Mucosa of rectum (tissue), 2 donors: ENCODE results near the gene CACTIN.

Experiments
- H3K27ac ChIP-seq, 2 donors: one replicate each; pipeline ENCODE4 v1.7.0; 2013; ENCODE audit warnings: inconsistent platforms in 2 of 2, low read depth in 2 of 2, low read length in 2 of 2
- H3K27me3 ChIP-seq, 2 donors: one replicate each; pipeline ENCODE4 v1.7.0; 2013; ENCODE audit warnings: low read length in 2 of 2; ENCODE audit not compliant: control insufficient read depth in 2 of 2, insufficient read depth in 2 of 2
- H3K36me3 ChIP-seq, 2 donors: one replicate each; pipeline ENCODE4 v1.7.0; 2013; ENCODE audit warnings: low read length in 2 of 2; ENCODE audit not compliant: control insufficient read depth in 2 of 2, insufficient read depth in 2 of 2
- H3K4me1 ChIP-seq, 2 donors: one replicate each; pipeline ENCODE4 v1.7.0; 2013; ENCODE audit warnings: low read length in 2 of 2, mild to moderate bottlenecking in 1 of 2; ENCODE audit not compliant: control insufficient read depth in 2 of 2, insufficient read depth in 2 of 2
- H3K4me3 ChIP-seq, 2 donors: one replicate each; pipeline ENCODE4 v1.7.0; 2013; ENCODE audit warnings: low read length in 2 of 2
- H3K9ac ChIP-seq, 2 donors: one replicate each; pipeline ENCODE4 v1.7.0; 2013; ENCODE audit warnings: low read length in 2 of 2, low read depth in 1 of 2, mild to moderate bottlenecking in 1 of 2
- H3K9me3 ChIP-seq, 2 donors: one replicate each; pipeline ENCODE4 v1.7.0; 2013; ENCODE audit warnings: low read length in 2 of 2; ENCODE audit not compliant: control insufficient read depth in 2 of 2
- donor health status: healthy.
- donor health status: Normal muscosa, but diverticular disease.

Gene CACTIN

GRCh38 chr19:3604227-3604986 is 22.2 kb downstream of the CACTIN start:
- Histone ChIP-seq H3K27me3 (peaks cover 0 to 5% of the 10 kb centered on the region in 2 donors), H3K4me3 (no peak overlapping the region), H3K9ac (no peak overlapping the region), H3K9me3 (no peaks in the 10 kb centered on the region), H3K27ac (no peak overlapping the region), H3K36me3 (no peaks in the 10 kb centered on the region), H3K4me1 (peaks cover 3 to 7% of the 10 kb centered on the region in 2 donors)

DNA sequence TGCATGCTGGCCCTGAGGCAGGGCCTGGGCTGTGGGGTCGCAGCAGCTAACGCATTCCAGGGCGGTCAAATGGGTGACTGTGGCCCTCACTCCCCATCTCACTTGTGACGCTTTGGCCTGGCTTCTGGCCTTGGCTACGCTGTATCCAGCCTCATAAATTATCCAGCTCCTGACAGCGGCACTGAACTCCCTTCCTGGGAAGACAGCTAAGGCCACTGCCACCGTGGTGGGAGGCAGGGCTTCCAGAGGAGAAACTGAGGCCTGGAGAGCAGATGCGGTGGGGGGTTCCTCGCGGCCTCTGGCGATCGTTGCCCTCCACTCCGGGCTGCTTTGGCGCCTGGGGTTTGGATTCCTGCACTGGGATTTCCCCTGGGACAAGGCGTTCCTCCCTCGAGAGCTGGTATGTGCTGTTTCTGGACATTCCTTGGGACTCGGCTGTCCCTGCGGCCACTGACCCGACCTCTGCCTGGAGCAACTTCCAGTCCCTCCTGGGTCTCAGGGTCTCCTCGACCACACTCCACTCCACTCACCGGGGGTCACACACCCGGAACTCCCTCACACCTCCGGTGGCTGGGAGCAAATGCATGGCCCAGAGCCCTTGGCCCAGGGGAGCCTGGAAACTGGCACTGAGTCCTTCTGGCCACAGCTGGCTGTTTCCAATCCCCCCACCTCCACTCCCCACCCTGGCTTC is 23.3 kb downstream of the CACTIN start:
- Histone ChIP-seq H3K27me3 (peaks cover 0 to 5% of the 10 kb centered on the region in 2 donors), H3K27ac (peak overlapping the region in 1 of 2 donors; percentile 37), H3K9me3 (no peaks in the 10 kb centered on the region), H3K9ac (no peak overlapping the region), H3K36me3 (no peaks in the 10 kb centered on the region), H3K4me1 (peaks cover 3 to 7% of the 10 kb centered on the region in 2 donors), H3K4me3 (no peak overlapping the region)

GRCh38 chr19:3601021-3601420 is 25.6 kb downstream of the CACTIN start:
- H3K27me3 ChIP-seq = peaks cover 0 to 6% of the 10 kb centered on the region in 2 donors
- peaks cover 2 to 4% of the 10 kb centered on the region in 2 donors for H3K4me1 ChIP-seq
- no peaks in the 10 kb centered on the region for H3K9me3 ChIP-seq
- H3K27ac ChIP-seq = no peak overlapping the region
- H3K36me3 ChIP-seq = no peaks in the 10 kb centered on the region
- no peak overlapping the region for H3K9ac ChIP-seq
- no peak overlapping the region for H3K4me3 ChIP-seq

DNA sequence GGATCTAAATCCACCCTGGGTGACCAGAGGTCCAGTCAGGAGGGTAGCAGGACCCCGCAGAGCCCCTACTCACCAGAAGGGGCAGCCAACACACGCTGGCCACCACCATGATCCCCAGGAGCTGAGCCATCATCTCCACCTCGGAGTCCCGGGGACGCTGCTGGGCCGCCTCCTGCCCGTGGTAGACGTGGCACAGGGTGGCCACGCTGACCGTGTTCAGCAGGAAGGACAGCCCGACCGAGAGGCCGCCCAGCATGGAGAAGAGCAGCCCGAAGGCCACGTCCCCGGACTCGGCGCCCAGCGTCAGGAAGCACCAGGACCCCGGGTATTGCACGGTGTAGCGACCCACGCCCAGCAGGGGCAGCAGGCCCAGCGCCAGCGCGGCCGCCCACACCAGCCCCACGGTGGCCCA is 26.8 kb downstream of the CACTIN start:
- no peak overlapping the region for H3K4me3 ChIP-seq
- H3K4me1 ChIP-seq = no peaks in the 10 kb centered on the region
- no peak overlapping the region for H3K9ac ChIP-seq
- peaks cover 0 to 2% of the 10 kb centered on the region in 2 donors for H3K27me3 ChIP-seq
- H3K36me3 ChIP-seq = no peaks in the 10 kb centered on the region
- H3K9me3 ChIP-seq = no peaks in the 10 kb centered on the region
- H3K27ac ChIP-seq = no peak overlapping the region

GRCh38 chr19:3595521-3596061 is 31.0 kb downstream of the CACTIN start:
- Histone ChIP-seq H3K9me3 (no peaks in the 10 kb centered on the region), H3K9ac (no peak overlapping the region), H3K4me3 (no peak overlapping the region), H3K27ac (no peak overlapping the region), H3K36me3 (no peaks in the 10 kb centered on the region), H3K27me3 (peaks cover 0 to 2% of the 10 kb centered on the region in 2 donors), H3K4me1 (no peaks in the 10 kb centered on the region)

- H3K4me1 ChIP-seq = no peaks in the 10 kb centered on the region
Observed at GRCh38 chr19:3593156-3593555, 33.4 kb downstream of the CACTIN start.

DNA sequence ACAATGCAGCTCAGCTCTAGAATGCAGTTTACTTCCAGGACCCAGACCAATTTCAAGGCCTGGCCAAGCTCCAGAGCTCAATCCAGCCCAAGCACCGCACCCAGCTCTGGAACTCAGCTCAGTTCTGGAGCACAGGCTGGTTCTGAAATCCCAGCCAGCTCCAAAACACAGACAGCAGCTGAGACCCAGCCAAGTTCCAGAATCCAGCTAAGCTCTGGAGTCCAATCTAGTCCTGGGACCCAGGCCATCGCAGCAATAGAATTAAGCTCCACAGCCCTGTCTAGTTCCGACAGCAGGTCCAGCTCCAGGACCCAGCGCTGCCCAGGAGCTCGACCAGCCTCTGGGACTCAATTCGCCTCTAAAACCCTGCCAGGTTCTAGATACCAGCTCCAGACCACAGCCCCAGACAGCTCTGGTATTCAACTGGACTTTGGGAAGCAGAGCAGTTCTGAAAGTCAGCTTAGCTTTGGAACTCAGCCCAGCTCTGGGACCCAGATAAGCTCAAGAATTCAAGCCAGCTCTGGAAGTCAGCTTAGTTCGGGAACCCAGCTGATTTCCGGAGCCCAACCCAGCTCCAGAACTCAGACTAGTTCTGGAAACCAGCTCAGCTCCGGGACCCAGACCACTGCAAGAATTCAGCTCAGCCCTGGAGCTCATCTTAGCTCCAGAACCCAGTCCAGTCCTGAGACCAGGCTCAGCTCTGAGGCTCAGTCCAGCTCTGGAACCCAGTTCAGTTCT is 34.5 kb downstream of the CACTIN start:
- Histone ChIP-seq H3K36me3 (no peaks in the 10 kb centered on the region), H3K27me3 (no peaks in the 10 kb centered on the region), H3K9ac (no peak overlapping the region), H3K27ac (no peak overlapping the region), H3K4me1 (no peaks in the 10 kb centered on the region), H3K9me3 (no peaks in the 10 kb centered on the region), H3K4me3 (no peak overlapping the region)

More at GRCh38 chr19:3593156-3593555, 33.4 kb downstream of the CACTIN start:
- Histone ChIP-seq H3K36me3 (no peaks in the 10 kb centered on the region), H3K9me3 (no peaks in the 10 kb centered on the region), H3K4me3 (no peak overlapping the region), H3K27me3 (peaks cover 0 to 2% of the 10 kb centered on the region in 2 donors), H3K27ac (no peak overlapping the region), H3K9ac (no peak overlapping the region)

DNA sequence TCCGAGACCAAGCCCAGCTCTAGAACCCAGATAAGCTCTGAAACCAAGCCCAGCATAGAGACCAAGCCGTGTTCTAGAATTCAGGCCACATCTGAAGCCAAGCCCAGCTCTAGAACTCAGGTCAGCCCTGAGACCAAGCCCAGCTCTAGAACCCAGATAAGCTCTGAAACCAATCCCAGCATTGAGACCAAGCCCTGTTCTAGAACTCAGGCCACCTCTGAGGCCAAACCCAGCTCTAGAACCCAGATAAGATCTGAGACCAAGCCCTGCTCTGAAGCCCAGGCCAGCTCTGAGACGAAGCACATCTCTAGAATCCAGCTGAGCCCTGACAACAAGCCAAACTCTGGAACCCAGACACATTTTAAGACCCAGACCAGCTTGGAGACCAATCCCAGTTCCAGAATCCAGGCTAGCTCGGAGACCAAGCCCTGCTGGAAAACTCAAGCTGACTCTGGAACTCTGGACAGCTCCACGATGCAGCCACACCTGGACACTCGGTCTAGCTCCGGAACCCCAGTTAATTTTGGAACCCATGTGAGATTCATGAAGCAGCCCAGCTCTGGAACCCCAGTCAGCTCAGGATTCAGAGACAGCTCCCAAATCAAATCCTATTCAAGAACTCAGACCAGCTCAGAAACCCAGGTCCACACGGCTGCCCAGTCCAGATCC is 35.5 kb downstream of the CACTIN start:
- Histone ChIP-seq H3K36me3 (no peaks in the 10 kb centered on the region), H3K4me3 (no peak overlapping the region), H3K27me3 (no peaks in the 10 kb centered on the region), H3K4me1 (no peaks in the 10 kb centered on the region), H3K9me3 (no peaks in the 10 kb centered on the region), H3K9ac (no peak overlapping the region), H3K27ac (no peak overlapping the region)

GRCh38 chr19:3589949-3590348 is 36.6 kb downstream of the CACTIN start:
- peaks cover 3 to 5% of the 10 kb centered on the region in 2 donors for H3K27me3 ChIP-seq
- no peaks in the 10 kb centered on the region for H3K36me3 ChIP-seq
- no peak overlapping the region for H3K9ac ChIP-seq

More at GRCh38 chr19:3589949-3590348, 36.6 kb downstream of the CACTIN start:
- Histone ChIP-seq H3K4me1 (peaks cover 0 to 4% of the 10 kb centered on the region in 2 donors), H3K27ac (no peak overlapping the region), H3K9me3 (no peaks in the 10 kb centered on the region), H3K4me3 (no peak overlapping the region)
